Measurements from ENCODE around the gene CFAP70. TPM values are rescaled to one million over a fixed set of nuclear protein-coding genes. Genes with fewer than 3 reads are reported as not detected.

The CFAP70 gene
- total RNA-seq, 1 experiment from 2014 or later, result 2.9 TPM

GRCh38 chr10:73232887-73233286 is 125.8 kb downstream of the CFAP70 start:
- Histone ChIP-seq H3K4me3 (replicated peaks in 1 of 2; ENCODE audit: low read depth in 1 of 2, low read length in 2 of 2) (no peak overlapping the region), H3K9me2 (ENCODE audit: insufficient read depth) (no peaks in the 10 kb centered on the region), H3K36me3 (ENCODE audit: control insufficient read depth in 1 of 2, insufficient read depth in 2 of 2, low read length in 2 of 2) (peaks cover 2 to 14% of the 10 kb centered on the region in 2 experiments; a peak in 2 of 4 replicates), H3K9me3 (ENCODE audit: control insufficient read depth in 1 of 2, insufficient read depth in 1 of 2, low read depth in 1 of 2, low read length in 2 of 2) (no peaks in the 10 kb centered on the region), H3K4me2 (ENCODE audit: low read length) (no peak overlapping the region), H3K79me2 (ENCODE audit: insufficient read depth, low read length) (no peaks in the 10 kb centered on the region), H3K27ac (ENCODE audit: low read depth, low read length) (no peak overlapping the region), H4K20me1 (ENCODE audit: insufficient read depth) (no peaks in the 10 kb centered on the region; the same call in 1 of the 2 replicates), H3K27me3 (ENCODE audit: insufficient read depth, low read length) (no peaks in the 10 kb centered on the region), H3K9ac (ENCODE audit: low read length) (no peak overlapping the region), H3K4me1 (ENCODE audit: control insufficient read depth in 1 of 2, insufficient read depth in 2 of 2, low read length in 2 of 2) (no peaks in the 10 kb centered on the region), H2AFZ (ENCODE audit: low read depth, low read length, poor library complexity, severe bottlenecking) (no peak overlapping the region)
- ChIA-PET CTCF (interaction anchor here (0.9 kb wide), 1 partner anchor 8 kb away, joined by 3 read pairs; no protein-coding TSS in a partner anchor), POLR2A (interaction anchor here (3.7 kb wide), 1 partner anchor 14 kb away, joined by 12 read pairs; the partner anchor contains the start of gene DNAJC9), RAD21 (ENCODE audit: low non-redundant PET in 1 of 2, low total read pairs in 2 of 2, uncharacterized antibody in 2 of 2, unreplicated experiment in 2 of 2) (no interaction called here)
- intact Hi-C loops (cut with micrococcal nuclease), result no loop called here
- TF ChIP-seq POLR2A (IDR thresholded peaks at IDR 0.05; ENCODE audit: borderline replicate concordance, extremely low read depth, insufficient read depth, insufficient read length) (no peak), CTCF (IDR thresholded peaks at IDR 0.05 in 2 of 3, conservative IDR thresholded peaks at IDR 0.05 in 1 of 3; ENCODE audit: borderline replicate concordance in 1 of 3, insufficient read depth in 1 of 3, low read depth in 2 of 3, low read length in 2 of 3) (peak in 2 of 3 experiments; percentile 39 to 56; a peak in 4 of 6 replicates), RAD21 (IDR thresholded peaks at IDR 0.05; ENCODE audit: low read depth) (0 out of 2 replicates have a peak, but pooled peaks have one; percentile 37)
- DNase-seq (ENCODE audit: low read depth, low spot score), result no peak
- ATAC-seq, result peak; percentile 72
- no TSS peak for BruUV-seq (replicated peaks)

GRCh38 chr10:73229567-73229966 is 129.1 kb downstream of the CFAP70 start:
- Histone ChIP-seq H4K20me1 (ENCODE audit: insufficient read depth) (no peaks in the 10 kb centered on the region; the same call in 1 of the 2 replicates), H2AFZ (ENCODE audit: low read depth, low read length, poor library complexity, severe bottlenecking) (no peak overlapping the region), H3K79me2 (ENCODE audit: insufficient read depth, low read length) (no peaks in the 10 kb centered on the region), H3K9me2 (ENCODE audit: insufficient read depth) (no peaks in the 10 kb centered on the region), H3K27ac (ENCODE audit: low read depth, low read length) (no peak overlapping the region), H3K9ac (ENCODE audit: low read length) (no peak overlapping the region), H3K36me3 (ENCODE audit: control insufficient read depth in 1 of 2, insufficient read depth in 2 of 2, low read length in 2 of 2) (peaks cover 2 to 6% of the 10 kb centered on the region in 2 experiments; a peak in 2 of 4 replicates), H3K9me3 (ENCODE audit: control insufficient read depth in 1 of 2, insufficient read depth in 1 of 2, low read depth in 1 of 2, low read length in 2 of 2) (no peaks in the 10 kb centered on the region), H3K4me3 (replicated peaks in 1 of 2; ENCODE audit: low read depth in 1 of 2, low read length in 2 of 2) (no peak overlapping the region), H3K4me1 (ENCODE audit: control insufficient read depth in 1 of 2, insufficient read depth in 2 of 2, low read length in 2 of 2) (no peaks in the 10 kb centered on the region), H3K27me3 (ENCODE audit: insufficient read depth, low read length) (no peaks in the 10 kb centered on the region), H3K4me2 (ENCODE audit: low read length) (no peak overlapping the region)
- RAD21 ChIA-PET (ENCODE audit: low non-redundant PET in 1 of 2, low total read pairs in 2 of 2, uncharacterized antibody in 2 of 2, unreplicated experiment in 2 of 2), result no interaction called here
- DNase-seq (ENCODE audit: low read depth, low spot score), result no peak
- CTCF ChIA-PET, result no interaction called here
- ATAC-seq, result no peak
- POLR2A ChIA-PET, result no interaction called here
- intact Hi-C loops (cut with micrococcal nuclease), result no loop called here
- no TSS peak for BruUV-seq (replicated peaks)
- TF ChIP-seq YY1 (IDR thresholded peaks at IDR 0.05; ENCODE audit: extremely low read depth, insufficient replicate concordance, low read depth, low read length), result no peak
- TF ChIP-seq EZH2 (IDR thresholded peaks at IDR 0.05), result no peak
- no peak for TF ChIP-seq TCF7L2 (IDR thresholded peaks at IDR 0.05; ENCODE audit: borderline replicate concordance, extremely low read depth, insufficient read depth, insufficient read length)
- no peak for TF ChIP-seq EGR1 (IDR thresholded peaks at IDR 0.05; ENCODE audit: low read depth)
- no peak for TF ChIP-seq MAX (IDR thresholded peaks at IDR 0.05)
- TF ChIP-seq ZBTB33 (IDR thresholded peaks at IDR 0.05; ENCODE audit: extremely low read depth, insufficient replicate concordance, low read length), result no peak
- TF ChIP-seq SP1 (IDR thresholded peaks at IDR 0.05; ENCODE audit: low read depth), result no peak
- no peak for TF ChIP-seq POLR2AphosphoS5 (IDR thresholded peaks at IDR 0.05; ENCODE audit: low read depth, low read length)
- TF ChIP-seq FOSL1 (IDR thresholded peaks at IDR 0.05; ENCODE audit: low read depth), result no peak
- no peak for TF ChIP-seq SRF (IDR thresholded peaks at IDR 0.05; ENCODE audit: low read depth)
- TF ChIP-seq POLR2A (IDR thresholded peaks at IDR 0.05; ENCODE audit: borderline replicate concordance, extremely low read depth, insufficient read depth, insufficient read length), result no peak
